Inflammatory macrophage (primary cell): ENCODE data around the gene WRAP73.
"Not testable (repeated sequence)": the region's sequence is repeated elsewhere in the genome, so short reads cannot be mapped to it uniquely, and the experiment has no call there.

Experiments
- DNase-seq, 2 donors: peaks; one replicate each; pipeline ENCODE4 v3.0.0-alpha.2; 2020 to 2022

The WRAP73 gene

DNA sequence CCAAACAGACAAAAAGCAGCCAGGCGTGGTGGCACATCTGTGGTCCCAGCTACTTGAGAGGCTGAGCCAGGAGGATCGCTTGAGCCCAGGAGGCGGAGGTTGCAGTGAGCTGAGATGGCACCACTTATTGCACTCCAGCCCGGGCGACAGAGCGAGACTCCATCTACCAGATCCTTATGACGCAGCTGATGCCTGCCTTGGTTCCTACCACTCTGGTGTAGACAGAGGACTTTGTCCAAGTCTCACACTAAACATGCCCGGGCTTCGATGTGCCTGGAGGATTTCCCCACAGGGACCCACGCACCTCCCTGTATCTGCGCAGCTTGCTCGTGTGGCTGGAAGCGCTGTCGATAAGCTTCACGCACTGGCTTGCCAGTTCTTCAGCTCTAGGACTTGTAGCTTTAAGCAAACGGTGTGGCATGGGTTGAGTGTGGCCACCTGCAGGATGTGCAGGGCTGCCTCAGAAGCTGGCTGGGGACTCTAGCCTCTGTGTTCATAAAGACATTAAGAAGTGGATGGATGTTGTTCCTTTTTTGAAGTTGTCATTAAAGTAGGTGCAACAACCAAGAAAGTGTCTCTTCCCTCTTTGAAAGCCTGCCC lies 20.2 kb downstream of the WRAP73 start:
- no peak for DNase-seq

DNA sequence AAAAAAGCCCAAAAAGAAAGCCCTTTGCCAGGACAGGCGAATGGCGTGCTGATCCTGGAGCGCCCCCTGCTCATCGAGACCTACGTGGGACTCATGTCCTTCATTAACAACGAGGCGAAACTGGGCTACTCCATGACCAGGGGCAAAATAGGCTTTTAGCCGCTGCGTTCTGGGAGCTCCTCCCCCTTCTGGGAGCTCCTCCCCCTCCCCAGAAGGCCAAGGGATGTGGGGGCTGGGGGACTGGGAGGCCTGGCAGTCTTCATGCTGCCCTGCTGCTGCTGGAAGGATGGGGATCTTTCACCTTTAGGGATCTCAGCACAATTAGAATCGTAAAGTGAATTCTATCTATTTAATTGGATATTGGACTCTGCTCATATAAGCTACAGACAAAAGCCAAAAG lies 21.5 kb downstream of the WRAP73 start:
- no peak for DNase-seq

DNA sequence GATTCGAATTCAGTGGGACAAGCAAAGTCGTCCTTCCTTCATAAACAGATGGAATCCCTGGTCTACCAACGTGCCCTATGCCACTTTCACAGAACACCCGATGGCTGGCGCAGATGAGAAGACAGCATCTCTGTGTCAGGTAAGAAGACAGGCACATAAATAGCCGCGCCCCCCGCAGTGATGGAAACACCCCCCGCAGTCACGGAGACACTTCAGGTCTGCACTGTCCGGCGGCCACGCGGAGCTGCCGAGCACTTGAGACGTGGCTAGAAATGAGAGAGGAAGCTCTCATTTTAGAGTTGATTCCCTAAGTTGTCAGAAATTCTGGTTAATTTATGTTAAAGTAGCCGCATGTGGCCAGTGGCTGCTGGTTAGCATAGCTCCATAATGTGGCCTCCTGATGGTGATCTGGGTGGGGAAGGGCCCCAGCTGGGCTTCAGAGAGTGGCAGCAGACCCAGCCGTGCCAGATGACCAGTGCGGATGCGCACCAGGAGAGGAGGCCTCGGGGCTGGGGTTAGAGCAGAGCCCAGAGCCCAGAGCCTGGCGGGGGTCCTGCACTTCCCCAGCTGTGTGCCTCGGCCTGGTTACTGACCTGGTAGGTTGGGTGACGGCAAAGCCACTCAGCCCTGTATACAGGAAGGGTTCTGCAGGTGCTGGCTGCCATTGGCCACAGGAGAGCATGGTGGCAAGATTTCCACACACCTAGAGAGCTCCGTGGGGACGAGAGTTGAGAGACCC lies 22.2 kb downstream of the WRAP73 start:
- DNase-seq, result no peak

DNA sequence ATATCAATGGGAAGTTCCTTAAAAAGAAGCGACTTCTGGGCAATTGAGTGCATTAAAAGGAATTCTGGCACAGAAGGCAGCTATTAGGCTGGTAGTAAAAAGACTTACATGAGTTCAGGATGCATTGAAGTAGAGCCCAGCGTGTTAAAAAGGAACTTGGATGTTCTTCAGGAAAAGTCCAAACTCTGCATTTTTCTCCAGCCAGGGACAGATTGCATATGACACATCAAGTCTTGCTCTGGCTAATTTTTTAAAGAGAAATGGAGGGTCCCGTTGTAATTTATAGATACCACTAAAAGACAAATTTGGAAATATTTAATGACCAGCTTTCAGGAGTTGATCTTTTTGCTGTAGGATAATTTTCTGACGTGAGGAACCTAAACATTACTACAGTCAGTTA lies 23.9 kb downstream of the WRAP73 start:
- DNase-seq, result no peak

DNA sequence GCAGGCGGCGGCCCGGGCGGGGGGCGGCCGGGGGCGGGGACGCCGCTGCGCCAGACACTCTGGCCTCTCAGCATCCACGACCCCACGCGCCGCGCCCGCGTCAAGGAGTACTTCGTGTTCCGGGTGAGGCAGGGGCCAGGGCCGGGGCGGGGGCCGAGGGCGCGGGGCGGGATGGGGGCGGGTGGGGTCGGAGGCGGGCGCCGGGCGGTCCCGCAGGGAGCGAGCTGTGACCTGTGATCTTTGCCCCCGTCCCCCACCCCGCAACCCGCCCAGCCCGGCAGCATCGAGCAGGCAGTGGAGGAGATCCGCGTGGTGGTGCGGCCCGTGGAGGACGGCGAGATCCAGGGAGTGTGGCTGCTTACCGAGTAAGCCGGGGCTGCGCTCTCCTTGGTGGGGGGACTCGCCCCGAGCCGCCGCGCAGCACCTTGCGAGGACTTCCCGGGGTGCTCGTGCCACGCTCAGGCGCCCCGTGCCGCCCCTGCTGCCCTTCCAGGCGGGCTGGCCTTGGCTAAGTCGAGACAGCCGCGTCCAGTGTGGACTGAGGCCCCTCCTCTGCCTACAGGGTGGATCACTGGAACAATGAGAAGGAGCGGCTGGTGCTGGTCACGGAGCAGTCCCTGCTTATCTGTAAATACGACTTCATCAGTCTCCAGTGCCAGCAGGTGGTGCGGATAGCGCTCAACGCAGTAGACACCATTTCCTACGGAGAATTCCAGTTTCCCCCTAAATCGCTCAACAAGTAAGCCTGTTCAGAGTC lies 24.6 kb downstream of the WRAP73 start:
- DNase-seq, result peak in 1 of 2 donors; percentile 7

DNA sequence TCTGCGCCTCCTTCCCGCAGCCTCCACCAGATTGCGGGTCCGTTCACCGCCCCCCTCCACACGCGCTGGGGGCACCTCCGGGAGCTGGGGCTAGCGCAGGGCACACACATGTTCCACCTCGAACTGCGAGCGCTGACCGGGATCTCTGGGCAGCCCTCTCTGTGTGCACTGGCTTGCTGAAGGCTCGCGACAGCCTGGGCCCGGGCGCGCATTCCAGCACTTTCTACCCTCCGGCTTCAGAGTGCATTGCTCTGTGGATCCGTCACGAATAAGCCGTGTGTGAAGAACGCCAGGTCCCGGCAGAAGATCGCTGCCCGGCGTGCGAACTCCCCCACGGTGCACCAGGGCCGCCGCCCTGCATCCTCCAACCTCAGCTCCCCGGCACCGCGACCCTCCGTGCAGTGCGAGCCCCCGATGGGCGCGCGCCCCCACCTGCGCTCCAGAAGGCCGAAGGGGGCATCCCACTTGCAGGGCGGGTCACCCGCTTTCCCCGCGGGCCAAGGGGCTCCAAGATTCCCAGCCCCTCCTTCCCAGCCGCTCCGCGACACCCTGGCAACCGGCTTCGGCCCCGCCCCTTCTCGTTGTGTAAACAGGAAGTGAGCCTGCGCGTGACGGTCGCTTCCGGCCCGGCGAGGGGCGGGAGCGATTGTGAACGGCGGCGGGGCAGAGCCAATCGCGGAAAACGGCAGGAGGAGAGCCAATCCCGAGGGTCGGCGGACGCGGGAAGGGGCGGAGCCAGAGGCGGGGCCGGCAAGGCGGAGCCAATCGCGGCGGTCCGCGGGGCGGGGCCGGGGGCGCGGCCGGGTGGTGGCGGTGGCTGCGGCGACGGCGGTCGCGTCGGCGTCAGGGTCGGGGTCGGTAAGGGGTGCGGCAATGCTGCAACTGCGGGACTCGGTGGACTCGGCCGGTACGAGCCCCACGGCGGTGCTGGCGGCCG lies 25.4 kb downstream of the WRAP73 start, which contains the start of gene TPRG1L:
Gene TPRG1L, plus strand, starts transcription at position 816 of the 937 bp plus-strand sequence. Its CDS starts 58 bp downstream, at position 874.
- DNase-seq, result peak; percentile 98

DNA sequence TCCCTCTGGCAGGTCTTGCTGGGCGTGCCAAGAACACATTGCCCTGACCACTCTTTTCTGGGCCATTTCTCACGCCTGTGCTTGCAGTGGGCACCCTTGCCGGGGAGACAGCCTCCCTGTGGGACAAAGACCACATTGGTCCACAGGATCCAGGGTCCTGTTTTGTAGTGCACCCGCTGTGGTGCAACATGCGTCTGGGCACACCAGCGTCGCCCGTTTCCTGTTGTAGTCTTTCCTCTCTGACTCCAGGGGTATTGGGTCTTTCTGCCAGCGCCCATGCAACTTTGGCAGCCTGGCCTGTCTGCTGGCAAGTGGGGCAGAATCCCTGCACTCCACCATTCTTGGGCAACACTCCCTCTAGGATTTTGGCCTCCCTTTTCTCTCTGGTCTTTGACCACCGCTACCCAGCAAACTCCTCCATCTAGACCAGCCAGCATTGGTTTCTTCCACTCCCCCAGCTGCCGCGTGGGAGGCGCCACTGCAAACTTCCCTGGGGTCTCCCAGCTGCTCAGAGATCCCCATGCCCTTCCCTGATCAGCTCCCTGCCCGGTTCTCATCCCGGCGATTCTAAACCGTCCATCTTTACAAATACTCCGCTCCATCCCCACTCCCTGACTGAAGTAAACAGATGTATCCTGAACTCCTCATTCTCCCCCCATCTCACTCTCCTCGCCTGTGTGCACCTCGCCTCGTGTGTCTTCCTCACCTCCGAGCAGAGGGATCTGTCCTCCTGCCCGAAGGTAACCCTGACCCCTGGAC lies 26.3 kb downstream of the WRAP73 start:
- no peak for DNase-seq

DNA sequence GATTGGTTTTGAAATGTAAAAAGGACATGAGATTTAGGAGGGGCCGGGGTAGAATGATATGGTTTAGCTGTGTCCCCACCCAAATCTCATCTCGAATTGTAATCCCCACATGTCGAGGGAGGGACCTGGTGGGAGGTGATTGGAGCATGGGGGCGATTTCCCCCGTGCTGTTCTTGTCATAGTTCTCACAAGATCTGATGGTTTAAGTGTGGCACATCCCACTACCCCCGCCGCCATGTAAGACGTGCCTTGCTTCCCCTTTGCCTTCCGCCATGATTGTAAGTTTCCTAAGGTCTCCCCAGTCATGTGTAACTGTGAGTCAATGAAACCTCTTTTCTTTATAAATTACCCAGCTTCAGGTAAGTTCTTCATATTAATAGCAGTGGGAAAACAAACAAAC lies 27.8 kb downstream of the WRAP73 start:
- DNase-seq, result not testable (repeated sequence)

DNA sequence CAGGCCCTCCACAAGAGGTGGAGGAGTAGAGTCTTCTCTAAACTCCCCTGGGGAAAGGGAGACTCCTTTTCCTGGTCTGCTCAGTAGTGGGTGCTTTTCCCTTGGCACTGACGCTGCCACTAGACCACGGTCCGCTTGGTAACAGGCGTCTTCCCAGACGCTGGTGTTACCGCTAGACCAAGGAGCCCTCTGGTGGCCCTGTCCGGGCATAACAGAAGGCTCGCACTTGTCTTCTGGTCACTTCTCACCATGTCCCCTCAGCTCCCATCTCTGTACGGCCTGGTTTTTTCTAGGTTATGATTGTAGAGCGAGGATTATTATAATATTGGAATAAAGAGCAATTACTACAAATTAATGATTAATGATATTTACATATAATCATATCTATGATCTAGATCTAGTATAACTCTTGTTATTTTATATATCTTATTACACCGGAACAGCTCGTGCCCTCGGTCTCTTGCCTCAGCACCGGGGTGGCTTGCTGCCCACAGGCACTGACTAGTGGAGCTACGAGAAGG lies 28.7 kb downstream of the WRAP73 start:
- peak in 1 of 2 donors; percentile 27 for DNase-seq

DNA sequence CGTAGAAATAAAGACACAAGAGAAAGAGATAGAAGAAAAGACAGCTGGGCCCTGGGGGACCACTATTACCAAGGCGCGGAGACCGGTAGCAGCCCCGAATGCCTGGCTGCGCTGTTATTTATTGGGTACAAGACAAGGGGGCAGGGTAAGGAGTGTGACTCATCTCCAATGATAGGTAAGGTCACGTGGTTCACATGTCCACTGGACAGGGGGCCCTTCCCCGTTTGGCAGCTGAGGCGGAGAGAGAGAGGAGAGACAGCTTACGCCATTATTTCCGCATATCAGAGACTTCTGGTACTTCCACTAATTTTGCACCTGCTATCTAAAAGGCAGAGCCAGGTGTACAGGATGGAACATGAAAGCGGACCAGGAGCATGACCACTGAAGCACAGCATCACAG lies 29.2 kb downstream of the WRAP73 start:
- DNase-seq, result no peak

DNA sequence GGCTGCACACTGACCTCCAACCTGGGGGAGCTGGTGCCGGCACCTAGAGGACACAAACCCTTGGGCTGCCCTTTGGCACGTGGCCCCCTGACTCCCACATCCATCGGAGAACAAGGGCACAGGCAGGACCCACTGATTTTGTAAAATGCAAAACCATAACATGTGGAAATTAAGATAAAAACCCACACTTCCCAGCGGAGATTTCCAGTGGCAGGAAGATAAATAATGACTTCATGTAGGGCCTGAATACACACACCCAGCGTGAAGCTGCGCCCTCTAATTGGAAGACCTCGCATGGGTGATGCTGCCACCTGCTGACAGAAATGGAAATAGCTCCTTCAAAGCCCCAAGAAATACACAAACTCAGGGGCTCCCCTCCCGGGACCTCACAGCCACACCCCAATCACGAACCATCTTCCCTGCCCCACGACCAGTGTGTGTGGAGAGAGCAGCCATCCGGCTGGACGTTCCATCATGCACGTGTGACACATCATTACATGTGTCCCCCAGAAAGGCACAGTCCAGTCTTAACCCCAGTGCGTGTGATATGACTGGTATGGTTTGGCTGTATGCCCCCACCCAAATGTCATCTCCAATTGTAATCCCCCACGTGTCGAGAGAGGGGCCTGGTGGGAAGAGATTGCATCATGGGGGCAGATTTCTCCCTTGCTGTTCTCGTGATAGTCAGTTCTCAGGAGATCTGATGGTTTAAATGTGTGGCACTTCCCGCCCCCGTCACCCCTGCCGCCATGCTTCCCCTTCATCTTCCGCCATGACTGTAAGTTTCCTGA lies 30.8 kb downstream of the WRAP73 start:
- DNase-seq, result peak; percentile 83

DNA sequence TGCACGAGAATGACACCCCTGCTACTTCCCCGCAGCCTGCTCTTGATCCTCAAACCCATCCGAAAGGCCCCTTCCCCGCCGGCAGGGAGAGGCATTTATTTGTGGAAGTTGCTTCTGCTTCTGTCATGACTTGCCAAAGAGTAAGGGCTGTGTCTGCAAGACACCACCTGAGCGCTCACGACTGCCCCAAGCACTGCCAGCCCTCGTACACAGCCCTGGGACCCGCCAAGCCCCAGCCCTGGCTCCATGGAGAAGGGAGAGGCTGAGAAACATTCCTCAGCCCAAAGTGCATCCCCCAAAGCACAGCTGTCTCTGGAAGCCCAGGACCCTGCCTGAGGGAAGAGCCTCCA lies 31.4 kb downstream of the WRAP73 start:
- DNase-seq, result no peak

DNA sequence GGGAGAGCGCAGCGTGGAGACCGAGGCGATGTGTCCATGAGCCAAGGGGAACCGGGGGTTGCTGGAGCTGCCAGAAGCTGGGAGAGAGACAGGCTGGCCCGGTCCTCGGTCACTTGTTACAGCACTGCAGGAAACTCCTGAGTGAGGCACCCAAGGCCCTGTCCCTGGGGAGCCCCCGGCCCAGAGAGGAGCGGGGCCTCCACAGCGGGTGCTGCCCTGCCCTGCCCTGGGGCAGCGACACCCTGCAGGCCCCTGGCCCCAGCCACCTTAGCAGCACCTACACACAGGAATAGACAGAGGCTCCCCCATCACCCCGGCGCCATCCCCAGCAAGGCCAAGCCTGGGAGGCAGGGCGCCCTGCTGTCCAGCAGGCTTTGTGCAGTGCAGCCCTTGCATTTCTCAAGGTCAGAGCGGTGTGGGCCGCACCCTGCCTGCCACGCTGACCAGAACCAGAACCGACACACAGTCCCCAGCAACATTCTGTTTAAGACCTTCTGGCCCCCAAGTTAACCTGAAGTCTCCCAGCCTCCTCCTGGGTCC lies 32.0 kb downstream of the WRAP73 start:
- no peak for DNase-seq

DNA sequence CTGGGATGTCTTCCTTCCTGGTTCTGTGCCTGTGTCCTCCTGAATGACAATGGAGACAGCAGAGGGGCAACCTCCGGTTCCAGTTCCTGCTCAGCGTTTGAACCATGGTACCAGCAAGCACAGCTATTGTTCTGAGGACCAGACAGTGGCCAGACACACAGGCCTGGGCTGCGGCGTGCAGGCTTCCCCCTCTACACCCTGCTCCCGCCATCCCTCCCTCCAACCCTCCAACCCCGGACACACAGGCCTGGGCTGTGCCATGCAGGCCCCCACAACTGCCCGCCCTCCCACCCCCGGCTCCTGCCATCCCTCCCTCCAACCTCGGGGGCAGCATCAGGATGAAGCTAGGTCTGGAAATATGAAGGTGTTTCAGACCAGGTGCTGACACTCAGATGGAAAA lies 33.0 kb downstream of the WRAP73 start:
- no peak for DNase-seq

DNA sequence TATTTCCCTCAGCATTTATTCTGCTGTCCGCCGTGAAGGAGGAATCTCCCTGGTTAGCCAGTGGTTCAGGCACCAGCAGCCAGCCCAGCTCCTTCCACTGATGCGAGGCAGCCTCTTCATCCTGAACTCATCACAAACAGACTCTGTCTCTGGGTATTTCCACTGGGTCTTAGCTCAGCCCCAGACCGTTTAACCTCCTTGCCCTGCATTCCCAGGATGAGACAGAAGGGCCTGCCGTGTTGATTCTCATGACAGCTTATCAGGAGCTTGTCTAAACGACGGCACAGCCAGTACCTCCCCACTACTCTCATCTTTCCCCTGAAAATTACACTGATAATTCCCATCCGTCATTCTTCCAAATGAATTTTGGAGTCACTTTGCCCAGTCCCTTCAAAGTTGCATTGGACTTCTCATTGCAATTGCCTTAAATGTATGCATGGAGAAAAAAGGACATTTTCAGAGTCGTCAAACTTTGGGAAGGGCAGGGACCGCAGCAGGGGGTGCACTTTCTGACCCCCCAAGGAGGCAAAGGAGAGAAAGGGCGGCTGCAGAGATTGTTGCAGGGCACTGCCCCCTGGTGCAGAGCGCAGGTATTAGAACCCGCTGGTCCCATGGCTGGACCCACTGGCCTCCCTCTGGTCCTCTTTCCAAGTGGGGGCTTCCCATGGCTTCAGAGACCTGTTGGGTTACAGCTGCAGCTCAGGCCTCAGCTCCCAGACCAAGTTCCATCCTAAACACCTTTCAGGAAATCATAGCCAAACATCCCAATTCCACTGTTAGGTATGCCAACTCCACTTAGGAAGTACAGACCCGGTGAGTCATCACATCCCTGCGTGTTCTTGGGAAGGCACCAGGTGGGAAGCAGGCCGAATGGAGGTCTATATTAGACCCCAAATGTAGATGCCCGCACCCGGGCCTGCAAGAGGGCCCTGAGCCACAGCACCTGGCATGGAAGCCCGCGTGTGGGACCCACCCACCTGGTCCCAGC lies 34.9 kb downstream of the WRAP73 start:
- DNase-seq, result peak in 1 of 2 donors; percentile 36

DNA sequence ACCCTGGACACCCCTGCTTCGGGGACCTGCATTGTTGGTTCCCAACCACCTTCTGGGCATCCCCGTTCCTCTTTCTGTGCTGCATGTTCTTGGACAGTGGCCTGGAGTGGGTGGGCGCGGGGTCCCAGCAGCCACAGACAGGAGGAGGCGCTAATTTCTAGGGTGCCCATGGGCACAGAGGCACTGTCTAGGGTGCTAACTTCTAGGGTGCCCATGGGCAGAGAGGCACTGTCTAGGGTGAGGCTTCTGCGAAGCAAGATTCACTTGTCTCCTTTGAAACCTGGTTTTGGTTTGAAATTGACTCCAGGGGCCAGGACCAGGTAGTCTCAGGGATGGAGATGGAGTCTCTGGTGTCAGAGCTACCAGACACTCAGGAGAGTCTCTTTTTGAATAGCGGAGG lies 37.8 kb downstream of the WRAP73 start:
- DNase-seq, result no peak

DNA sequence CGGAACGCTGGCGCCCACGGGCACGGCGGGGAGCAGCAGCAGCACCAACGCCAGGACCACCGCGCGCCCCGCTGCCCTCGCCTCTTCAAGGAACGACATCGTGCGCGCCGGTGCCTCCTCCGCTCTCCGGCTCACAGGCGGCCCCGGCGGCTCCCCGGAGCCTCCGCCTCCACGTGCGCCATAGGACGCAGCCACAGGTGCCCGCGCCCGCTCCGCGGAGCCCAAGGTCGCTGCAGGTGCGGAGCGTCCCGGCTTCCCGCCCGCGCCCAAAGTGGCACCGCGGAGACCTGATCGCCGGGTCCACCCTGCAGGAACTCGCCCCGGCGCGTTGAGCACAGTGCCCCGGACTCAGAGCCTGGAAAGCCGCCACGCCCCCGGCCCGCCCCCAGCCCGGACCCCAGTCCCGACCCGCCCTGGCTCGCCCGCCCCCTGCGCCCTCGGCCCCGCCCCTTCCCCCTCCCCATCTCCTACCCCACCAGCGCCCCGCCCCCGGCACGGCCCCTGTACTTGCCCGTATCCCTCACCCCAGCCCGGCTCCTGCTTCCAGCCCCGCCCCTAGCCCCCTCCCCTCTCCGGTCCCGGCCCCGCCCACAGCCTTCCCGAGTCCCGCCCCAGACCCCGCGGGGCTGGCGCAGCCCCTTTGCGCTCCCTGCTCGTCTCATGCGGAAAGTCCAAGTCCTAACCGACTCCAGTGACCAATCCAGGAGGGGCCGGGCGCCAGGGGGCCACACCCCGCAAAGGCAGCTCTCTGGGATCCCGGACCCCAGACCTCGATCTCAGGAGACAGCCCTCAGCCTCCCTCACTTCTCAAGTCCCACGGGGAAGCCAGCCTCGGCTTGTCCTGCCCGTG lies 38.5 kb downstream of the WRAP73 start, which contains the start of gene MEGF6:
Gene MEGF6, minus strand, starts transcription at position 339 of the 850 bp plus-strand sequence. Its CDS starts 240 bp downstream, at position 99.
- DNase-seq, result no peak
